Ovary (tissue), 9 donors: ENCODE data around the gene KCNIP1. TPM values are rescaled to one million over a fixed set of nuclear protein-coding genes. Genes with fewer than 3 reads are reported as not detected.

ENCODE experiments used
- DNase-seq, 5 donors: peaks; one replicate each; pipeline ENCODE4 v3.0.0-alpha.2; 2019 to 2020
- H3K27ac ChIP-seq, 2 donors: fragments of 200-600 bp; one replicate each; pipeline versions ENCODE4 v1.5.1 to v1.8.0; 2019 to 2022
- H3K27me3 ChIP-seq: fragments of 200-600 bp; one replicate; pipeline ENCODE4 v1.8.0; 2022
- H3K36me3 ChIP-seq: fragments of 200-600 bp; sonication (generic); one replicate; pipeline ENCODE4 v1.5.1; 2019
- H3K4me1 ChIP-seq: one replicate; pipeline ENCODE4 v1.8.1; 2013; ENCODE audit warnings: mild to moderate bottlenecking, moderate library complexity; ENCODE audit not compliant: insufficient read depth
- H3K4me3 ChIP-seq: fragments of 200-600 bp; sonication (generic); one replicate; pipeline ENCODE4 v1.5.1; 2017
- H3K9me3 ChIP-seq, 2 donors: fragments of 200-600 bp in 1 of 2; sonication (generic) in 1 of 2; one replicate each; pipeline versions ENCODE4 v1.5.1 to v1.8.1; 2013 to 2019; ENCODE audit warnings: mild to moderate bottlenecking in 1 of 2, moderate library complexity in 1 of 2
- CTCF ChIP-seq, 3 donors: fragments of 450-650 bp in 2 of 3; fragments of 200-600 bp in 1 of 3; IDR thresholded peaks; one replicate each; pipeline versions ENCODE4 v1.5.1 to v1.8.0; 2016 to 2022; ENCODE audit warnings: antibody characterized with exemption in 3 of 3, mild to moderate bottlenecking in 1 of 3
- EP300 ChIP-seq: sonication (generic); formaldehyde crosslinking; IDR thresholded peaks from one replicate; pipeline ENCODE4 v1.6.1; 2017; ENCODE audit warnings: antibody characterized with exemption
- POLR2A ChIP-seq: fragments of 450-650 bp; IDR thresholded peaks from one replicate; pipeline ENCODE4 v1.6.1; 2017; ENCODE audit warnings: antibody characterized with exemption, mild to moderate bottlenecking, moderate library complexity
- WGBS, 3 donors: extraction: QIAGEN DNeasy Blood & Tissue Kit in 1 of 3; methylation state at CpG; one replicate each; pipeline versions ENCODE4 v1.1.5 to v1.1.7; 2013 to 2017; 5-methylcytosine and 5-hydroxymethylcytosine counted together
- intact Hi-C, 4 donors: fragments of 100-400 bp; cut with DNase I; formaldehyde crosslinking; loops; one replicate each; pipeline versions ENCODE4 v1.11.0 to v1.15.1; 2022 to 2023
- polyA plus RNA-seq, 2 donors: library from polyadenylated mRNA; stranded (reverse); fragments of 200-250 nt in 1 of 2; fragments of 350-450 nt in 1 of 2; fragmentation: Illumina TruSeq in 1 of 2; extraction: RNeasy Lipid Tissue Mini Kit (QIAGEN cat#74804) in 1 of 2; gene quantifications; one replicate each; pipeline ENCODE4 v1.2.3, GENCODE V29; 2013 to 2014
- total RNA-seq, 7 donors: library from RNA; depleted of rRNA in 2 of 7; stranded (reverse); fragments of >200 nt in 2 of 7; fragmentation: NEBNext Ultra II Directional in 3 of 7; extraction: Animal tissue kit (Norgen Biotek cat#: 25700) in 3 of 7; gene quantifications; one replicate each; pipeline versions ENCODE4 v1.1.0 to v1.2.4, GENCODE V29; 2016 to 2023
- donor health status: DM: no; HTN: no; CAD: no; lungs with moderate emphysema.
- donor health status: DM: no; HTN: no; CAD: no.
- donor health status: Bipolar disorder and iron deficiency.
- donor health status: DM: yes; HTN: yes; CAD: no.
- donor health status: DM: no; HTN: no; CAD: no.
- donor health status: DM: yes; HTN: yes; CAD: no.

The KCNIP1 gene
- total and polyA plus RNA-seq, 9 donors: 0.20 to 2.2 (median 0.66) TPM

- intact Hi-C loops: no loop called here
- Histone ChIP-seq H3K27ac (no peak overlapping the region), H3K27me3 (no peaks in the 10 kb centered on the region), H3K4me1 (no peaks in the 10 kb centered on the region), H3K36me3 (no peaks in the 10 kb centered on the region), H3K9me3 (no peaks in the 10 kb centered on the region), H3K4me3 (no peak overlapping the region)
- no peak for DNase-seq
- WGBS, 3 donors: 89 to 96% (median 91%) methylated on average over 12 of the region's 12 CpGs
- TF ChIP-seq EP300: no peak
- no peak for TF ChIP-seq POLR2A
- no peak for TF ChIP-seq CTCF (IDR thresholded peaks at IDR 0.05)
Measured at GRCh38 chr5:170484847-170485615, 18.8 kb upstream of the KCNIP1 start.

- Histone ChIP-seq H3K27ac (no peak overlapping the region), H3K27me3 (no peaks in the 10 kb centered on the region), H3K4me1 (no peaks in the 10 kb centered on the region), H3K36me3 (no peaks in the 10 kb centered on the region), H3K4me3 (no peak overlapping the region), H3K9me3 (no peaks in the 10 kb centered on the region)
- TF ChIP-seq POLR2A (no peak), CTCF (IDR thresholded peaks at IDR 0.05) (no peak), EP300 (no peak)
- intact Hi-C loops: no loop called here
- DNase-seq: no peak
Measured at GRCh38 chr5:170485616-170485911, 18.3 kb upstream of the KCNIP1 start.

- H3K4me1 ChIP-seq: no peaks in the 10 kb centered on the region
- no peaks in the 10 kb centered on the region for H3K36me3 ChIP-seq
- no peak for DNase-seq
- H3K4me3 ChIP-seq: no peak overlapping the region
- WGBS, 3 donors: 82 to 91% (median 89%) methylated on average over 3 of the region's 3 CpGs
- intact Hi-C loops: no loop called here
- H3K9me3 ChIP-seq: no peaks in the 10 kb centered on the region
- no peaks in the 10 kb centered on the region for H3K27me3 ChIP-seq
- no peak overlapping the region for H3K27ac ChIP-seq
- TF ChIP-seq CTCF (IDR thresholded peaks at IDR 0.05) (no peak), EP300 (no peak), POLR2A (no peak)
Measured at GRCh38 chr5:170486371-170486770, 17.4 kb upstream of the KCNIP1 start.

- intact Hi-C loops: no loop called here
Measured at GRCh38 chr5:170488570-170488969, 15.2 kb upstream of the KCNIP1 start.

More at GRCh38 chr5:170488570-170488969, 15.2 kb upstream of the KCNIP1 start:
- Histone ChIP-seq H3K4me1 (no peaks in the 10 kb centered on the region), H3K9me3 (no peaks in the 10 kb centered on the region), H3K4me3 (no peak overlapping the region), H3K27ac (no peak overlapping the region), H3K27me3 (no peaks in the 10 kb centered on the region), H3K36me3 (no peaks in the 10 kb centered on the region)
- TF ChIP-seq EP300: no peak
- TF ChIP-seq POLR2A: no peak
- TF ChIP-seq CTCF (IDR thresholded peaks at IDR 0.05): no peak
- DNase-seq: no peak
- 73 to 85% (median 80%) methylated on average over 9 of the region's 9 CpGs for WGBS, 3 donors
